HG03025 (cell line): Measurements from ENCODE around the gene RHOF.

Experiments
- ATAC-seq: cut with Tn5 transposase; IDR thresholded peaks from one replicate; pipeline ENCODE4 v1.9.1; 2021; ENCODE audit warnings: mild to moderate bottlenecking, moderate library complexity; ENCODE audit not compliant: unreplicated experiment, low FRiP score

Gene RHOF, protein sequence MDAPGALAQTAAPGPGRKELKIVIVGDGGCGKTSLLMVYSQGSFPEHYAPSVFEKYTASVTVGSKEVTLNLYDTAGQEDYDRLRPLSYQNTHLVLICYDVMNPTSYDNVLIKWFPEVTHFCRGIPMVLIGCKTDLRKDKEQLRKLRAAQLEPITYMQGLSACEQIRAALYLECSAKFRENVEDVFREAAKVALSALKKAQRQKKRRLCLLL

DNA sequence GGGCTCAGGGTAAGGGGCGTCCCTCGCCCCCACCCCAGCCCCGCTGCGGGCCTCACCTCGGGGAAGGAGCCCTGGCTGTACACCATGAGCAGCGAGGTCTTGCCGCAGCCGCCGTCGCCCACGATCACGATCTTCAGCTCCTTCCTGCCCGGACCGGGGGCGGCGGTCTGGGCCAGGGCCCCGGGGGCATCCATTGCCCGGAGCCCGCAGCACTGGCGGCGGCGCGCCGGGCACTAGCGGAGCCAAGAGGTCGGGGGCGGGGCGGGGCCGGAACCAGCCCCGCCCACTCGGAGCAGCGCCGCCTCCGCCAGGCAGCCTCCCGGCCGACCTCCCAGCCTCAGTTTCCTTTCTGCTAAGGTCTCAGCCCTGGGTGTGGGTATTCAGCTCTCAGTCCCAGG is at the start of gene RHOF:
TSS of gene RHOF (minus strand) at position 249 of the 398 bp plus-strand sequence. CDS start at position 194, 55 bp downstream.
- peak; percentile 19 for ATAC-seq

DNA sequence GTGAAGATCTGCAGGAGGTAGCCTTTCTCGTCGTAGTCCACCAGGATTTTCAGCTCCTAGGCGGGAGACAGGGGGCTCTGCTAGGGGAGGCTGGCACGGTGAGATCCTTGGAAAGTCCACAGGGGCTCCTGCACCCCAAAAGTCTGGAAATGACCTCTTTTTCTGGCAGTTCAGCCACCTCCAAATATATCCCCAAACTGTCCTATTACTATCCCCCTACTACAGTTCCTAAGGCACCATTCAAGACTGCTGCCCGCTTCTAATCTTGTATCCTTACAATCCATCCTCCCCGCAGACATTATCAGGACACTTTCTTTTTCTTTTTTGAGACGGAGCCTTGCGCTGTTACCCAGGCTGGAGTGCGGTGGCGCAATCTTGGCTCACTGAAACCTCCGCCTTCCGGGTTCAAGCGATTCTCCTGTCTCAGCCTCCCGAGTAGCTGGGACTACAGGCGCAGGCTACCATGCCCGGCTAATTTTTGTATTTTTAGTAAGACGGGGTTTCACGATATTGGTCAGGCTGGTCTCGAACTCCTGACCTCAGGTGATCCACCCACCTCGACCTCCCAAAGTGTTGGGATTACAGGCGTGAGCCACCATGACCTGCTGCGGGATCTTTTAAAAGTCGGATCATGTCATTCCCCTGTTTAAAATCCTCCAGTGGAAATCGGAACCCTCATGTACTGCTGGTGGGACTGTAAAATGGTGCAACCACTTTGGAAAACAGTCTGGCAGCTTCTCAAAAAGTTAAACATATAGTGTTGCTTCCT is 46.7 kb upstream of the RHOF start:
- ATAC-seq: no peak

- peak; percentile 79 for ATAC-seq
These were observed 45.9 kb upstream of the RHOF start for GRCh38 chr12:121839106-121839992.

GRCh38 chr12:121838126-121838525 is 44.6 kb upstream of the RHOF start:
- no peak for ATAC-seq

- ATAC-seq: no peak
These were observed 44.2 kb upstream of the RHOF start for GRCh38 chr12:121837680-121838079.

DNA sequence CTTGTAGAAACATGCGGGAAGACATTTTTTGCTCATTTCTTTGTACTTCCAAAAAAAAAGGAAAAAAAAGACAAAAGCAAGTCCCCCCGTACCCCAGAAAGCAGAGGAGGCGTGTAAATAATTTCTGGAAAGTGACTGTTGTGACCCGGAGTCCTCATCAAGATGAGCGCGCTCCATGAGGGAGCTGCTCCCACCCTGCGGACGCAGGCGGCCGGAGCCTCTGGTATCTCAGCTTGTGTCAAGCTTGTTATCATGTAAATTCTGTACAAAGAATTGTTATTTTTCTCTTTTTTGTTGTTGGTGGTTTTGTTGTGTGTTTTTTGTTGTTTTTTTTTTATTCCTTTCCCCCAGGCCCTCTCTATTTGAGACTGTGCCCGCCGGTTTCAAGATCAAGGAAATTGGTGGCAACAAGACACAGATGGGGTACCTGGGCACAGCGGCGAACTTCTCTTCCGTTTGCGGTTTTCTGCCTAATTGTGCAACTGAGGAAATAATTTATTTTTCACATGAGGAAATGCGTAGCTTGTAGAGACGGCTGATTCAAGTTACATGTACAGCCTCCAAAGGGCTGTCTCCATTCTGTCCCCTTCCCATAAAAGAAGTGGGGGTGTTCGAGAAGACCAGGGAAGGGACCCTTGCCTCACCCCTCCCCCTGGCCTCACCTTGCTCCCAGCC is 38.2 kb upstream of the RHOF start:
- ATAC-seq: no peak

- no peak for ATAC-seq
These were observed 37.2 kb upstream of the RHOF start for GRCh38 chr12:121830588-121831265.

- no peak for ATAC-seq
These were observed 36.6 kb upstream of the RHOF start for GRCh38 chr12:121830134-121830533.

- no peak for ATAC-seq
These were observed 35.9 kb upstream of the RHOF start for GRCh38 chr12:121829250-121829918.

GRCh38 chr12:121828826-121829225 is 35.3 kb upstream of the RHOF start:
- no peak for ATAC-seq

GRCh38 chr12:121828306-121828705 is 34.8 kb upstream of the RHOF start:
- ATAC-seq: no peak

GRCh38 chr12:121827351-121828099 is 34.0 kb upstream of the RHOF start:
- no peak for ATAC-seq

DNA sequence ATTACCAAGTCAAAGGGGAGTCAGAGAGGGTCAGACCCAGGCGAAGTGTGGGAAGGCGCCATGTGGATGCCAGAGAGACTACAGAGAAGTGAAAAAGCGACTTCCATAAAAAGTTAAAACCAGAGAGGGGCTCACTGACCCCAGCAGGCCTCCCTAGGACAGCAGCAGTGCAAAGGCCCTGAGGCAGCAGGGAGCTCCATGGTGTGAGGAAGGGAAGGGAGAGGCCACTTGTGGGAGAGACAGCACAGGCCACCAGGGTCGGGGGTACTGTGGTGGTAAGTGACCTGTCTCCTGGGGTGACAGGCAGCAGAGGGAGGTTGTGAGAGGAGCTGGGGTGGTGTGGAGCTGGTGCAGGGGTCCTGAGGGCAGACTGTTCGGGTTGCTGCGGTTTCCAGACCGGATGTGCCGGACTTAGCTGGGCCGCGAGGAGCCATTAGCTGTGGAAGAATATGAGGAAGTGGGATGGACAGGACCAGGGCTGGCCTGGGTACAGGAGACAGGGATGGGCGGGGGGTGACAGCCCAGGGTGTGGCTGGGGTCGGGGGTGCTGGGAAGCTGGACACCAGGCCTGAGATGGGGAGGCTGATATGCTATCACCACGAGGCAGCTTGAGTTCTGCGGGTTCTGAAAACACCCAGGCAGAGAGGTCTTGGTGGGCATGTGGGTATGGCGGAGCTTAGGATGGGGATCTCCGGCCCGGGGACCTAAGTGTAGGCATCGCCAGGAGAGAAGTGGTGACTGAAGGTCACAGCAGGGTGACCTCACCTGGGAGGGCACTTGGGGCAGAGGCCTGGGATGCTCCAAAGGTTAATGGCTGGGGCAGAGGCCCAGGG is 33.0 kb upstream of the RHOF start:
- ATAC-seq: no peak

GRCh38 chr12:121825041-121825523 is 31.6 kb upstream of the RHOF start:
- ATAC-seq: no peak

DNA sequence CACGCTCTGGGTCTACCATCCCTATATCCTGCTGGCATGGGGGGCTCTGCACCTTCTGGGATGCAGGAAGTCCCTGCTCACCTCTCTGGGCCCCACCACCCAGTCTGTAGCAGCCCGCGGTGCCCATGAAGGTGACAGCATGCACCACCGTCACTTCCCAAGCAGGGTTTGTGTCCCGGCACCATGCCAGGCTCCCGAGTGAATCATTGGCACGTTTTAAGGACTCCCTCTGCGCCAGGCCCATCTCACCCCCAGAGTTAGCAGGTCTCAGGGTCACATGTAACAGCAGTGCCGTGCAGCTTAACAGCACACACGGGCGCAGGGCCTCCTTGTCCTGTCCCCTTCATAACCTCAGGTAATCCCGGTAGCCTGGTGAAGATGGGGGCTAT is 30.2 kb upstream of the RHOF start:
- no peak for ATAC-seq

DNA sequence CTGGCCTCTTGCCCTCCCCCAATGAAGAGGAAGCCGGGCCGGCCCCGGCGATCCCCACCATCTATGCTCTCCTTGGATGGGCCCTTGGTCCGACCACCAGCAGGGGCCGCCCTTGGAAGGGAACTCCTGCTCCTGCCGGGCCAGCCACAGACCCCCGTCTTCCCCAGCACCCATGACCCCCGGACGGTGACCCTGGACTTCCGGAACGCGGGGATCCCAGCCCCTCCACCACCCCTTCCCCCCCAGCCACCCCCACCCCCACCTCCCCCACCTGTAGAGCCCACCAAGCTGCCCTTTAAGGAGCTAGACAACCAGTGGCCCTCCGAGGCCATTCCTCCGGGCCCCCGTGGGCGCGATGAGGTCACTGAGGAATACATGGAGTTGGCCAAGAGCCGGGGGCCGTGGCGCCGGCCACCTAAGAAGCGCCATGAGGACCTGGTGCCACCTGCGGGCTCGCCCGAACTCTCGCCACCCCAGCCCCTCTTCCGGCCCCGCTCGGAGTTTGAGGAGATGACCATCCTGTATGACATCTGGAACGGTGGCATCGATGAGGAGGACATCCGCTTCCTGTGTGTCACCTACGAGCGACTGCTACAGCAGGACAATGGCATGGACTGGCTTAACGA is 29.7 kb upstream of the RHOF start:
- no peak for ATAC-seq

- no peak for ATAC-seq
These were observed 29.1 kb upstream of the RHOF start for GRCh38 chr12:121822393-121823100.
